ENCODE results near the gene TSC22D2. TPM values are rescaled to one million over a fixed set of nuclear protein-coding genes. Genes with fewer than 3 reads are reported as not detected.

The TSC22D2 gene
- total RNA-seq, 1 experiment from 2014 or later: 26.5 TPM

GRCh38 chr3:150419076-150419868 lies 11.2 kb downstream of the TSC22D2 start:
- Histone ChIP-seq H3K79me2 (ENCODE audit: insufficient read depth, low read length) (peaks cover 2% of the 10 kb centered on the region; the same call in 1 of the 2 replicates), H3K23ac (ENCODE audit: insufficient read length, low read depth, low read length) (no peak overlapping the region), H4K20me1 (ENCODE audit: control insufficient read depth, insufficient read depth, insufficient read length) (no peaks in the 10 kb centered on the region), H3K4ac (ENCODE audit: low read depth, low read length) (no peak overlapping the region), H4K91ac (ENCODE audit: insufficient read length, low read depth, low read length) (no peak overlapping the region), H3K14ac (ENCODE audit: insufficient read depth, low read length) (no peak overlapping the region), H3K9ac (ENCODE audit: extremely low read depth, insufficient read length, low read length) (no peak overlapping the region), H3K23me2 (ENCODE audit: insufficient read length, low read depth, low read length, poor library complexity, severe bottlenecking) (no peaks in the 10 kb centered on the region), H3K56ac (ENCODE audit: insufficient read length, low read depth, low read length) (no peak overlapping the region), H2AFZ (ENCODE audit: low read length) (no peak overlapping the region), H3K27me3 (ENCODE audit: insufficient read depth, low read length) (no peaks in the 10 kb centered on the region), H2BK20ac (ENCODE audit: low read depth, low read length, poor library complexity, severe bottlenecking) (no peak overlapping the region), H3K79me1 (ENCODE audit: insufficient read depth, low read depth, low read length, poor library complexity, severe bottlenecking) (peaks cover 5% of the 10 kb centered on the region), H2BK120ac (ENCODE audit: low read depth, low read length, poor library complexity, severe bottlenecking) (no peak overlapping the region), H2BK15ac (ENCODE audit: low read depth, low read length) (no peak overlapping the region), H3K4me1 (ENCODE audit: insufficient read depth, low read length) (no peaks in the 10 kb centered on the region), H3T11ph (ENCODE audit: low read length) (no peak overlapping the region), H2BK5ac (ENCODE audit: insufficient read length, low read length) (no peak overlapping the region), H3K9me3 (ENCODE audit: control insufficient read depth, low read depth, low read length) (no peaks in the 10 kb centered on the region), H2BK12ac (ENCODE audit: insufficient read length, low read depth, low read length) (no peak overlapping the region), H3K27ac (ENCODE audit: insufficient read length, low read depth, low read length) (no peak overlapping the region), H2AK5ac (ENCODE audit: insufficient read length, low read length) (no peak overlapping the region), H4K5ac (ENCODE audit: insufficient read length, low read depth, low read length) (no peak overlapping the region), H4K8ac (replicated peaks; ENCODE audit: insufficient read length, low read depth, low read length) (no peak overlapping the region), H3K18ac (ENCODE audit: insufficient read length, low read depth, low read length) (no peak overlapping the region), H3K4me2 (ENCODE audit: insufficient read depth, insufficient read length, low read length) (no peak overlapping the region)
- Mint-ChIP-seq H3K27ac (no peak overlapping the region; a peak in 2 of 7 replicates), H3K9me3 (no peaks in the 10 kb centered on the region), H3K4me1 (peaks cover 28 to 31% of the 10 kb centered on the region in 2 experiments), H3K36me3 (ENCODE audit: insufficient read depth in 1 of 3, low read depth in 3 of 3) (no peaks in the 10 kb centered on the region), H3K4me3 (no peak overlapping the region), H3K27me3 (ENCODE audit: low read depth) (no peaks in the 10 kb centered on the region)
- WGBS (ENCODE audit: extremely low coverage, insufficient read length, low lambda C conversion rate): no CpG with 5 or more reads among the region's 1 CpG
- no peak for DNase-seq
- TF ChIP-seq CTCF (conservative IDR thresholded peaks at IDR 0.05): no peak

All from H9 (cell line).